HT1080 (cell line): ENCODE data around the gene CCR6. TPM values are rescaled to one million over a fixed set of nuclear protein-coding genes. Genes with fewer than 3 reads are reported as not detected.

Experiments
- DNase-seq: peaks from one replicate; pipeline ENCODE4 v3.0.0-alpha.2; 2015; ENCODE audit warnings: low read depth
- total RNA-seq: library from RNA; depleted of rRNA; stranded (reverse); fragments of >200 nt; shearing (Covaris generic); gene quantifications from 2 replicates; pipeline ENCODE4 v1.2.3, GENCODE V29; 2014

Gene CCR6
- total RNA-seq, 1 experiment from 2014 or later, result 0.06 TPM

DNA sequence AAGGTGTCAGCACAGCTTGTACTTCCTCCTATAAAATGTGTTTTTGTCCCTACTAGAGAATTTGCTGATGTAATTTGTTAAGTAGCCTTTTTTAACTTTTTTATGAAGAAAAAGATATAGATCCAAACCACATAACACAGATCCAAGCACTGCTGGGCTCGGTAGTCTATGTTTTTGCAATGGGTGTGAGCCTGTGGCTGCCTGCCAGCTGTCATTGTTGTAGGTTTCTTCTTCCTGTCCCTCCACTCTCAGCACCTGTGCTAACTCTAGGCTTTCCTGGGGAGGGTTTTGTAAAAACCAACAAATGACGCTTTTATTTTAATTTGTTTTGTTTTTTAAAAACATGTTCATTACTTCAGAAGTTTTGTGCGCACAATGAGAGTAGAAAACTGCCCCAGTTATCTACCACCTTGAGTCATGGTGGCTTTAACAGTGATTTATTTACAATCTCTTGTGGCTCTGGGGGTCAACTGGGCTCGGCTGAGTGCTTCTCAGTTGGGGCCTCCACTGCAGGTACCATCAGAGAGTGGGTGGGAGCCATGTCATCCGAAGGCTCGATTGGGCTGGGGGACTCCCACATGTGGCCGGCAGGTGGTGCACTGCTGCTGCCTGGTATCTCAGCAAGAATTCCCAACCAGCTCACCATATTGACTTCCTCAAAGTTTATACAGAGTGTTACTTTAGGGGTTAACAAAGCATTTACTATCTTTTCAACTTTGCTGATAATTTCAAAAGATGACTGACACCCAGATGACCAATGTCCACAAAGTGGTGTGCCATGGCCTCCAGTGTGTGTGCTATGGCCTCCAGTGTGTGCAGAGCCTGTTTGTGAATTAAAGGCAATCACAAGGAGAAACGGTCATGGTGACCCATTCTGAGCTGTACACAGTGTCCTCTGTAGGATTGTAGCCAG, 3.0 kb upstream of the CCR6 start:
- DNase-seq, result no peak

DNA sequence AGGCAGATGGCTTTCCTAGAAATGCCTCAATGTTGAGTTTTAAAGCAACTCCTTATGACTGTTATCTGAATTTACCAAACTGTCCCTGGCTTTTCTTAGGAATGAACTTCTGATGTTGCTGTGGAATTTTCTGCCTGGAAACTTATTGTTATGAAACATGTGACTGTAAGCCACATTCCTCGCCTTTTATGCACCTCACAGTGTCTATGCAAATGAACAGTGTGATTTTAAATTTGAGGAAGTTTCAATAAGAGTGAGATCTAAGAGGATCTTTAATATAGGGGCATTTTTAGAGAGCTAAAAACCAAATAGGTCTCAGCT, 2.4 kb upstream of the CCR6 start:
- no peak for DNase-seq

DNA sequence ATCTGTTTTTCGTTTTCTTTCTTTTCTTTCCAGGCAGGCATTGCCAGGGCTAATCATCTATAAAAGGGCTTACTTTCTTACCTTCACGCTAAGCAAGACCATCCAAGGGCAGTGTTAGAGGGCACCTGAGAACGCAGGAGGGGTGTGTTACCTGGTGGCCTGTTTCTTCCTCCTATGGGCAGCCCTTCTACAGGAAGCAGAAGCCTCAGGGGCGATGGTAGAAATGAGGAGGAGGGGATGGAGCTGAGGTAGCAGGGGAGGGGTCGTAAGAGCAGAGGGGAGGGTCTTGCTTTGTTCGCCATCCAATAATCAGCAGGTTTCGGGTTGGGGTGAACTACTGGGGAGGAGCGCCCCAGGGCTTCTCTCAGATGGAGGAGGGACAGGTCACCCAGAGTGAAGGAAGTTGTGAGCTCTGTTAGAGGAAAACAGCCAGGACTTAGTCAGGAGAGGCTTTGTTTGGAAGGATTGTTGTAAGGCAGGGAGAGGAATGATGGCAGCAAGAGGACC, 1.5 kb upstream of the CCR6 start:
- no peak for DNase-seq

DNA sequence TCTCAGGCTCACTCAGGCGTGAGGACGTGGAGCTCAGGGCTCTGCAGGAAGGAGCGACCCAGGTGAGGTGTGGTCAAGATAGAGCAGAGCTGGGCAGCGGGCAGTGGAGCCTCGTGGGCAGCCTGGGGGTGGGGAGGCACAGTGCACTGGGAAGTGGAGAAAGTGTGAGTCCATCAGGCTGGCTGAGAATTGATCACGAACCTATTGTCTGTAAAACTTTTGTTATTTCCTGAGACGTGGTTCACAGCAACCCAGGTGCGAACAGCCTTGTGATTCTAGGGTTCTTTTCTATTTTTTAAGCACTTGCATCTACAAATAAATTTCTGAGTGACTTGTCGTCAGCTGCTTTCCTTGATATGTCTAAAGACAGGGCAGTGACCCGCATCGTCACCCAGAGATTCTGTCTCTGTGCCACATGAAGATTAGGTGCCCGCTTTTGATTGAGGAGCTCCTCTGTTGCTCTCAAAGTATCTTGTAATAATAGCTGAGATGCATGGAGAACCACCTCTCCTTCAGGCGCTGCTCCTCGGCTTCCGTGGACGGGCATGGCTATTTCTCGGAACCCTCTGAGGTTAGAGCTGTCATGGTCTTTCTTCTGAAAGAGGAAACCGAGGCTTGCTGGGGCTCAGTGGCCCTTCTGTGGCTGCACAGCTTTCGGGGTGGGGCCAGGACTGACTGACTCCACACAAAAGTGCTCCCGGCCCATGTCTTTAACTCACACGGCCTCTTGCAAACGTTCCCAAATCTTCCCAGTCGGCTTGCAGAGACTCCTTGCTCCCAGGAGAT, 662 bp upstream of the CCR6 start:
- no peak for DNase-seq

DNA sequence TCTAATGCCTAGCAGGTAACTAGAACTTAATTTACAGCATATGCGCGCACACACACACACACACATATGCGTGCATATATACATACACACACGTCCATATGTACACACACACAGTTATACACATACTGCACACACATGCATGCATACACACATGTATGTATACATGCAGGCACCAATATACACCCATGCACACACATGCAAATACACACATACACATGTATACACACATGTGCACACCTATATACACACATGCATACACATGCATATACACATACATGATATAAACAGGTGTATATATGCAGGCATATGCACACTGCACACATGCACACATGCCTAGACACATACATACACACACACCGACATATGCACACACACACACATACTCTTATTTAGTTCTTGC, 1.9 kb downstream of the CCR6 start:
- no peak for DNase-seq

DNA sequence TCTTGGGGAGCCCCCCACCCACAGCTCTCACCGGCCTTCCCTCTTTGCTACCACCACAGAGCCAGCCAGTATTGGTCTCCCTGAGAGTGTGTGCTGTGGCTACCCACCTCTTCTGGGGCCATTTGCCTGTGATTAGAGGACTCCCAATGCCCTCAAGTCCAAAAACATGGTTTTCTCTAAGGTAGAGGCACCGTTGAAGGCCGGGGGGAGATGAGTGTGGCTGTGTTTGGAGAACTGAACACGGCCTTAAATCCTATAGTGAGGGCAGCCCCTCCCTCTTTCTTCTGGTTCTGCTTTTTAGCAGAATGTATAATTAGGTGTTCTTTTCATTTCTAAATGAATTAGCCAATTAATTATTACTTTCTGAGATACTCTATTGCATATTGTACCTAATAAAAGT, 2.5 kb downstream of the CCR6 start:
- no peak for DNase-seq

DNA sequence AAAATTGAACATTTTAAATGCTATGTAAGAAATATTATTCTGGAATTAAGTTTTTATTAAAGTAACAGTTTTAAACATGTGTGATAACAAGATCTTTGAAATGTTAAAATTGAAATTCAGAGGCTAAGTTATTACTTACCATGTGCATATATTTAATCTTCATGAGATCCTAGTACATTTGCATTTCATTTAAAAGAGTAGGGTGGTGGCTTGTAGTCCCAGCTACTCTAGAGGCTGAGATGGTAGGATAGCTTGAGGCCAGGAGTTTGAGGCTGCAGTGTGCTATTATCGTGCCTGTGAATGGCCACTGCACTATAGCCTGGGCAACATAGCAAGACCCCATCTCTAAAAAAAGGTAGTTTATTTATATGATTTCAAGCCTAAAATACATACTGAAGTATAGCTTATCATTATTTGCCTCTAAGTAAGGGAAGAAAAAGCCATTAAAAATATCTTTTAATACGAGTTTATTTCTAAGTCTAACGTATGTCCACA, 3.0 kb downstream of the CCR6 start:
- no peak for DNase-seq

DNA sequence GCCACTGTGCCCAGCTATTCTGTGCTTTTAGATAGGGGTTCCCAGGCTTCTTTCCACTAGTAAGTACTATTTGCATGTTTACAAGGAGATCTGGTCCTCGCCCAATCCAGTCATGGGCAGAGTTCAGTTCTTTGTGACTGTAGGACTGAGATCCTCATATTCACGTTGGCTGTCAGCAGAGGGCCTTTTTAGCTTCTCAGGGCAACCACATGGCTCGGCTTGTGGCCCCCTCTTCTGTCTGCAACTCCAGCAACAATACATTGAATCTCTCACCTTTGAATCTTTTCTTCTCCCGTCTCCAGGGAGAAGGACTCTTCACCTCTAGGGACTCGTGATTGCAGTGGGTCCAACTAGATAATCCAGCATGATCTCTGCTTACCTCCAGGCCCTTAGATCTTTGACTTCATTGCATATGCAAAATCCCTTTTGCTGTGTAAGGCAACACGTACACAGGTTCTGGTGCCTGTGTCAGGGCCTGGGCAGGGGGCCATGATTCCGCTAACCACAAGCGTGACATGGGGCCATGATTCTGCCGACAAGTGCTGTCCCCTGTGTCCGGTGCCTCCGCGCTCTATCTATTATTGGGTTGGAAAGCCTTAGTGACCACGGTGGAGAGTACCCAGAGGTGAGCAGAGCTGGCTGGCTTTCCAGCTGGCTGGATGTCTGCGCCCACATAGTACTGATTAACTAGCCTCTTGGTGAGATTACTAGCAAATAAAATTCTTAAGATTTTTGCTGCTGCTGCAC, 5.1 kb downstream of the CCR6 start:
- no peak for DNase-seq

DNA sequence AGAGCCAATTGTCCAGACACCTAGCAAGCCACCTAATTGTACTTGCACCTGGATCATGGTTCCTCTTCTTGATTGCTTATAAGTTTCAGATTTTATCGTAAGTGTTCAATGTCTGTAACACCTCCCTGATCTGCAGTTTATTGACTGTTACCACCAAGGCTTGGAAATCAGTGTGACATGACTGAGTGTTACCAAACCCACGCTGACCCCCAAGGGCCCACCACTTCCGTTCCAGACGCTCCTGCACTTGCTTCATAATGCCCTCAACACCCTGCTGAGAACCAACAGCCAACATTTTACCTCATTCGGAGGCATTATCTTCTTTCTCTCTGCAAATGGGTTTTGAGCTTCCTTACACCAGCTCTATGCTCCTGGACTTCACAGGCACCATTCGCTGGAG, 6.3 kb downstream of the CCR6 start:
- DNase-seq, result no peak

DNA sequence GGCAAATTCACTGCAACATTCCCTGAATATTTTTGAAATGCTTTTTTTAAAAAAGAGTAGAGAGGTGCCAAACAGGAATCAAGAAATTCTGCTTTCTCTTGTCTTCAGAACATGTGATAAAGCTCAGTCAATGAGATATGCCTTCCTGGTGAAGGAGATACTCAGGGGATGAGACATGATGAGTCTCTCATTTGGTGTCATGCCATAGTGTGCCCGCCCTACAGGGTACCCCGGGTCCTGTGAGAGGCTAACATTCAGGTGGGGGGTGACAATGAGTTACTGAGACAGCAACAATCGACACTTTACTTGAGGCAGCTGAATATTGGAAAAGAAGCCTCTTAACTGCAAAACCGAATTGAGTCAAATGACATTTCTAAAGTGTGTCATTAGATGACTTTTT, 6.7 kb downstream of the CCR6 start:
- no peak for DNase-seq

DNA sequence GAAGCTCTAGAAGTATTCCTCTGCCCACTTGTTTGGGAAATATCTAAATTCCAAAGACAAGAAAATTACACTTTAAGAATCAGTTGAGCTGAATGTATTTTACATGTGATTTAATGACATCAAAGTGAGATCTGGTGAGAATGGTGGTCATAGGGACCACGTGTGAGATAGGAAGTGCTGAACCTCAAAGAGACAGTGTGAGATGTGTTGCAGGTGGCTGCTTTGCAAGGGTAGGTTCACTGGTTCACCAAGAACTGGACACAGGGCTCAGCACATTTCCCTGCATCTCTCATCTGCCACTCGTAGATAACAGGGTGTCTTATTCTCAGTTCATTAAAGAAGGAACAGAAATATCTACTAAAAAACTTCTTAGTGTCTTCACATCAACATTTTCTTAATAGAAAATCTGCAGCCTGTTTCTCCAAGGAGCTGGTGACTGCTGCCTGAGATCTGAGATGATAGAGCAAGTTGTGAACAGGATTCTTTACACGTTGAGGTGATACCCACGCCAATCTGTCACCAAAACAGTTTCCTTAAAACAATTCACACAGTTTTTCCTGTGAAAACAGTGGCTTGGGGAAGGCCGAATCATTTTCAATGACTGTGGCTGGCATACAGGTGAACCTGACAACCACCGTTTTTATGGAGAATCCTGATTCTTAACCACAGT, 7.2 kb downstream of the CCR6 start:
- no peak for DNase-seq

DNA sequence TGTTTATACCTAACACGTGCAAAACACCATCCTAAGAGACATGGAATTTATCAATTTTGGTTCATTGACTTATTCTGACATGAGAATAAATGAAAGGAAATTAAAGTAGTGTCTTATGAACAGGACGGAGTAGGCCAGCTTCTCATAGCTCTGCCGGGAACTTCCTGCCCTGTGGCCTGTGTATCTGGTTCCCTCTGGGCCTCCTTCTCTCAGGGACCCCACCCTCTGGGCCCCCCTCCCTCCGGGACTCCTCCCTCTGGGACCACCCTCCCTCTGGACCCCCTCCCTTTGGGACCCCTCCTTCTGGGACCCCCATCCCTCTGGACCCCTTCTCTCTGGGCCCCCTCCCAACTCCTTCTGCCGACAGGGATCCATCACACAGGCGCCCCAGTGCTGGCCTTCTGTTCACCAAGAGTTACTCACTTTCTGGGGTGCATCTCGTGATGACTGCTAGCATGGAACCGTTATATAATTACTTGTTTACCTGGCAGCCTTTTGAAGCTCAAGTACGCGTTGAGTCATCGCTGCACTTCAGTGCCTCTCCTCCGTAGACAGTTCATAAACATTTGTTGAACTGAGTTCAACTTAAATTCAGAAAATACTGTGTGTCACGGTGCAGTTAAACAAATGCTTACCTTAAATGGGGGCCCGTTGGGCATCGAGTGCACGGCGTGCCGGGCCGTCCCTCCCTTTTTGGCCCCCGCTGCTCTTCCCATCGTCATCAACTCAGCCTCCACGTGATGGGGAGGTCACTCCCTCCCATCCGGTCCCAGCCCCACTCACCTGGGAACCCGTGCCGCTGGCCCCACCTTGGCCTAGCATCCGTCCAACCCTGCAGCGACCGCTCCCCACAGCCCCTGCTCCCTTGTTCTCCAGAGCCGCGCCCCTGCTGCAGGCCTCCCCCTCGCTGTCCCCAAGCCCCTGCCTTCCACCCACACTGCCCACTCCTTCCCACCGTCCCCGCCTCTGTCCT, 8.1 kb downstream of the CCR6 start:
- no peak for DNase-seq

DNA sequence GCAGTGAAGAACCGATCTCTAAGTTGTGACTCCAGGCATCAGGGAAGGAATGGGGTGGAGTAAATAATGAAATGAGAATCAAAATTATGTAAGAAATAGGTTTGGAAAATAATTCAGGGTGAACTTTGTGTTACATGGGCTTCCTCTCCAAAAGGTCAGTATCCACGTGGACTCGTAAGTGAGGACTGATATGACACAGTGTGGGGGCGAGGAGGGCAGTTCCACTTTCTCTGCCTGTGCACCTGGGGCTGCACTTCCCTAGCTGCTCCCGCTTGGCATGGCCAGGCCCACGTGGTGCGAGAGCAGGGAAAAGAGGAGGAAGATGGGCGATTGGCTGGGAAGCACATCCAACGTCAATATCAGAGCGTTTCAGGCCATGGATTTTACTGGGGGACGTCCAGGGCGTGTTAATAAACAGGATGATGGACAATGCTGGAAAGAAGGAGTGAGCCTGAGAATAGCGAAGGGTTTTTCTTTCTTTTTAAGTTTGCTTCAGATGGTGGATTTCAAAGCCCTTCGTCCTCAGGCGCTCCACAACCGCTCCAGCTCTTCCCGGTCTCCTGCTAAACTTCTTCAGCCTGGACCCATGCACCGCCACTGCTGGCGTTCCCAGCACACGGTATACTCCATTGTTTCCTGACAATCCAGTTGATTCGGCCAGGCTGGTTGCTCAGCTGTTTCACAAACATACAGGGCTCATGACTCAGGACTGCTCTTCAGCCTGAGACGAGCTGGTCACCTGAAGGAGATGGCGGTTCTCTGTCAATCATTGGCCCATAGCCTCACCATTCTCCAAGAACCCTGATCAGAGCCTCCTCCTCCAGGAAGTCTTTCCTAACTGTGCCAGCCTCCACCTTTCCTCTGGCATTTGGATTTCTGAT, 11.8 kb downstream of the CCR6 start:
- DNase-seq, result no peak

DNA sequence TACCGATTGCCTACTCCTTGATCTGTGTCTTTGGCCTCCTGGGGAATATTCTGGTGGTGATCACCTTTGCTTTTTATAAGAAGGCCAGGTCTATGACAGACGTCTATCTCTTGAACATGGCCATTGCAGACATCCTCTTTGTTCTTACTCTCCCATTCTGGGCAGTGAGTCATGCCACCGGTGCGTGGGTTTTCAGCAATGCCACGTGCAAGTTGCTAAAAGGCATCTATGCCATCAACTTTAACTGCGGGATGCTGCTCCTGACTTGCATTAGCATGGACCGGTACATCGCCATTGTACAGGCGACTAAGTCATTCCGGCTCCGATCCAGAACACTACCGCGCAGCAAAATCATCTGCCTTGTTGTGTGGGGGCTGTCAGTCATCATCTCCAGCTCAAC, 13.5 kb downstream of the CCR6 start:
- DNase-seq, result no peak

DNA sequence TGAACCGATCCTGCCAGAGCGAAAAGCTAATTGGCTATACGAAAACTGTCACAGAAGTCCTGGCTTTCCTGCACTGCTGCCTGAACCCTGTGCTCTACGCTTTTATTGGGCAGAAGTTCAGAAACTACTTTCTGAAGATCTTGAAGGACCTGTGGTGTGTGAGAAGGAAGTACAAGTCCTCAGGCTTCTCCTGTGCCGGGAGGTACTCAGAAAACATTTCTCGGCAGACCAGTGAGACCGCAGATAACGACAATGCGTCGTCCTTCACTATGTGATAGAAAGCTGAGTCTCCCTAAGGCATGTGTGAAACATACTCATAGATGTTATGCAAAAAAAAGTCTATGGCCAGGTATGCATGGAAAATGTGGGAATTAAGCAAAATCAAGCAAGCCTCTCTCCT, 14.2 kb downstream of the CCR6 start:
- DNase-seq, result no peak

DNA sequence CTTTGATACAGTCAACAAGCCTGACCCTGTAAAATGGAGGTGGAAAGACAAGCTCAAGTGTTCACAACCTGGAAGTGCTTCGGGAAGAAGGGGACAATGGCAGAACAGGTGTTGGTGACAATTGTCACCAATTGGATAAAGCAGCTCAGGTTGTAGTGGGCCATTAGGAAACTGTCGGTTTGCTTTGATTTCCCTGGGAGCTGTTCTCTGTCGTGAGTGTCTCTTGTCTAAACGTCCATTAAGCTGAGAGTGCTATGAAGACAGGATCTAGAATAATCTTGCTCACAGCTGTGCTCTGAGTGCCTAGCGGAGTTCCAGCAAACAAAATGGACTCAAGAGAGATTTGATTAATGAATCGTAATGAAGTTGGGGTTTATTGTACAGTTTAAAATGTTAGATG, 15.0 kb downstream of the CCR6 start:
- no peak for DNase-seq

DNA sequence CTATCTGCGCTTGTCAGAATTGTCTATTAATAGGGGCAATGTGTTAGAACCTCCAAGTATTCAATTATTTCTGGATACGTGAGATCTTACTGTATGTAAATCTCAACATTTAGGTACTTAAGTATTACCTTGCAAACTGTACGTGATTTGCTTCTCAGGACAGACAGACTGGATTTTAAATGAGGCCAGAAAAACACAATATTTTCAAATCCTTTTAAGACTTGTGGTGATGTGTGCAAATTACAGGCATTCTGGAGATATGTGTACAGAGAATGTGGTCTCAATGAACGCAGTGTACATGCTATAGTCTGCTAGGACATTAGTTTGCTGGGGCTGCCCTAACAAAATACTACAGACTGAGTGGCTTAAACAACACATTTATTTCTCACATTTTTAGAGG, 16.9 kb downstream of the CCR6 start:
- no peak for DNase-seq

DNA sequence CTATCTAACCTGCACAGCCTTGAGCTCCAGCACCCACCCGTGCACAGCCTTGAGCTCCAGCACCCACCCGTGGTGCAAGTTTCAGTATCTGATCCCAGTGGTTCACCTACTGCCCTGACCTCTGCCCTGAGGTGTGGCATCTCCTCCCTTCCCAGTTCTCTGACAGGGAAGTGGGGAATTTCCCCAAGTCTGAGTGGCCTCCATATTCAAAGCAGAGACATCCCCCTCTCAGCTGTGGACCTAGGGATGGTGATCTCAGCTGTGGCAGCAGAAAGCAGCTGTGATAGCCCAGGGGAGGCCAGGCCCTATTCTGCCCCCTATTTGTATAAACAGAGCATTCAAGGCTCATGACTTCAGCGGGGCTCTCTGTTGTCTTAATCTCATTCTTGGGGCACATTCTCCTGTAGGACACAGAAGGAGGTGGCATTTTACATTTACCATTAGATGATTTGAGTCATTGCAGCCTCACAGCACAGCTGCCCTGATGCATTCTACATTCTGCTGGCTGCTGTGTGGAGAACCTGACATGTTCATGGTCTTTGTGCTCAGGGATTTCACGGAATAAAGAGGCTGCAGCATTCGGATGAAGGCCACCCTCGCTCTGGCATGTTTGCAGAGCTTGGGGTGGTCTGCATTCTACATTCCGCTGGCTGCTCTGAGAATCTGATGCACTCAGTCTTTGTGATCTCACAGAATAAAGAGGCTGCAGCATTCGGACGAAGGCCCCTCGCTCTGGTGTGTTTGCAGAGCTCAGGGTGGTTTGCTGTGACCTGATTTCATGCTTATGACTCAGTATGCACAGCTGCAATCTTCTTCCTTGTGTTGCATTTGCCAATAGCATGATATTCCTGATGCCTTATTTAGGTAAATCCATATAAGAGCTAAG, 17.9 kb downstream of the CCR6 start:
- DNase-seq, result peak; percentile 33
